HG03432 (cell line): ENCODE results near the gene ERFL.

Source experiments
- ATAC-seq: cut with Tn5 transposase; IDR thresholded peaks from one replicate; pipeline ENCODE4 v1.9.1; 2021; ENCODE audit warnings: mild to moderate bottlenecking, moderate library complexity; ENCODE audit not compliant: unreplicated experiment

Gene ERFL

DNA sequence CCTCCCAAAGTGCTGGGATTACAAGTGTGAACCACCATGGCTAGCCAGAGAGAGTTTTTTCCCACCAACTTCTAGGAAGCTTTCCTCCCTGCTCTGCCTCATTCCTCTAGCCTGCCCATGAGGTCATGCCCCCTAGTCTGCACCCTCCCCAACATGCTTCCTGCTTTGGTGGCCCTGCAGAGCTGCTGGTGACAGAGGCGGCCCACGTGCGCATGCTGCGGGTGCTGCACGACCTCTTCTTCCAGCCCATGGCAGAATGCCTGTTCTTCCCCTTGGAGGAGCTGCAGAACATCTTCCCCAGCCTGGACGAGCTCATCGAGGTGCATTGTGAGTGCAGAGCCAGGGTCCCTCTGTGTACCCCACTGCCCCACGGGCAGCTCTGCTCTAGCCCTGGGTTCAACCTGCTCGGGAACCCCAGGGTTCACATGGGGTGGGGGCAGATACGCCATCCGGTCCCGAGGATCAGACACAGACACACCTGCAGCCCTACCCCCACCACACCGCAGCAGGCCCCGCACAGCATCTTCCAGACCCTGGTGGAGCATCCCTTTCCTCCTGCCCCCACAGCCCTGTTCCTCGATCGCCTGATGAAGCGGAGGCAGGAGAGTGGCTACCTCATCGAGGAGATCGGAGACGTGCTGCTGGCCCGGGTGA is 26.4 kb downstream of the ERFL start:
- ATAC-seq: no peak

DNA sequence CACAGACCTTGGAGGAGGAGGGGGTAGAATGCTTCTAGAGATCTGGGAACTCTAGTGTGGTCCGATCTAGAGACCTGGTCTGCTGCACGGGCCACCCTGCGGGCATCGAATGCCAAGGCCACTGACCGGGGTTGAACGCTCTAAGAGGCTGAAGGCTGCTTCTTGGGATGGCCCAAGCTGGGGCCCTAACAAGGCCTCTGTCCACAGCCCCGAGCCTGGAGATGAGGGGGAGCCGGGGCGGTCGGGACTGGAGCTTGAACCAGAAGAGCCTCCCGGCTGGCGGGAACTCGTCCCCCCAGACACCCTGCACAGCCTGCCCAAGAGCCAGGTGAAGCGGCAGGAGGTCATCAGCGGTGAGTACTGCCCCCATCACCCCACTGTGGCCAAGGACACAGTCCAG is 30.0 kb downstream of the ERFL start:
- no peak for ATAC-seq

DNA sequence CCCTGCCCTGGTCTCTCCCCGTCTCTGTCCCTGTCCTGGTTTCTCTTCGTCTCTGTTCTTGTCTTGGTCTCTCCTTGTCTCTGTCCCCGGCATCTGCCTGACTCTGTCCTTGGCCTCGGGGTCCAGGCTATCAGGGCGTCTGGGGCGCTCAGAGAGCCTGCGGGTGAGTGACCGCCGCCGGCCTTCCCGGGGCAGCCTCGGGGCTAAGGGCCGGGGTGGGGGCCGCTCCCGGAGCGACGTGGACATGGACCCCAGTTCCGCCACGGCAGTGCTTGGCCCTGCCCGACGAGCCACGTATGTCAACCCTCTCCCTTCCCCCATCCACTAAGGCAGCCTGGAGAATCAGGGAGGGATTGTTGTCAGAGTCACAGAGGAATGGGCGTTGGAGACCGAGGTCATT is 30.4 kb downstream of the ERFL start:
- no peak for ATAC-seq

DNA sequence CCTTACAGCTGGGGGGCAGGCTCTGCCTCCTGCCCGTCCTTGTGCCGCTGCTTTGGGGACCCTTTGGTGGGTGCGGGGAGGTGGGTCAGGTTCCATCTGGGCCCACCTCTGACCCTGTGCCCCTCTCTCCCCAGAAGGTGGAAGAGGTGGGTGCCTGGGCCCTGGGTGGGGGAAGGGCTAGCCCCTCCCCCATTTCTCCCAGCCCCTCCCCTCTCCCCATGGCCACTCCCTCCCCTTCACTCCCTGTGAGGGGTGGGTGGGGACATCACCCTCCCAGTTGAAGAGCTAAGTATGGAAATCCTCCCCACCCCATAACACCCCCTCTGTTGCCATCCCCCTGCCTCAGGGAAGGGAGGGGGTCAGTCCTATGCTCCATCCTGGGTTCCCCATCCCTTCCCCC is 31.1 kb downstream of the ERFL start:
- ATAC-seq: no peak

DNA sequence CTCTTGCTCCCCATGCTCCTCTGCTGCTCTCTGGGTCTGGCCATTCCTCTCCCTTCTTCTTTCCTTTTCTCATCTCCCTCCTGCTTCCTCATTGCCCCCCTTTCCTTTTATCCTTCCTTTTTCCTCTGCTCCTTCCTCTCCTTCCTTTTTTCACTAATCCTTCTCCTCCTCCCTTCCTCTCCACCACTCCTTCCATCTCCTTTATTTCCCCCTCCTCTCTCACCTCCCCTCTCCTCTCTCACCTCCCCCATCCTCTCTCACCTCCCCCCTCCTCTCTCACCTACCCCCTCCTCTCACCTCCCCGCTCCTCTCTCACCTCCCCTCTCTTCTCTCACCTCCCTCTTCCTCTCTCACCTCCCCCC is 31.7 kb downstream of the ERFL start:
- ATAC-seq: no peak

DNA sequence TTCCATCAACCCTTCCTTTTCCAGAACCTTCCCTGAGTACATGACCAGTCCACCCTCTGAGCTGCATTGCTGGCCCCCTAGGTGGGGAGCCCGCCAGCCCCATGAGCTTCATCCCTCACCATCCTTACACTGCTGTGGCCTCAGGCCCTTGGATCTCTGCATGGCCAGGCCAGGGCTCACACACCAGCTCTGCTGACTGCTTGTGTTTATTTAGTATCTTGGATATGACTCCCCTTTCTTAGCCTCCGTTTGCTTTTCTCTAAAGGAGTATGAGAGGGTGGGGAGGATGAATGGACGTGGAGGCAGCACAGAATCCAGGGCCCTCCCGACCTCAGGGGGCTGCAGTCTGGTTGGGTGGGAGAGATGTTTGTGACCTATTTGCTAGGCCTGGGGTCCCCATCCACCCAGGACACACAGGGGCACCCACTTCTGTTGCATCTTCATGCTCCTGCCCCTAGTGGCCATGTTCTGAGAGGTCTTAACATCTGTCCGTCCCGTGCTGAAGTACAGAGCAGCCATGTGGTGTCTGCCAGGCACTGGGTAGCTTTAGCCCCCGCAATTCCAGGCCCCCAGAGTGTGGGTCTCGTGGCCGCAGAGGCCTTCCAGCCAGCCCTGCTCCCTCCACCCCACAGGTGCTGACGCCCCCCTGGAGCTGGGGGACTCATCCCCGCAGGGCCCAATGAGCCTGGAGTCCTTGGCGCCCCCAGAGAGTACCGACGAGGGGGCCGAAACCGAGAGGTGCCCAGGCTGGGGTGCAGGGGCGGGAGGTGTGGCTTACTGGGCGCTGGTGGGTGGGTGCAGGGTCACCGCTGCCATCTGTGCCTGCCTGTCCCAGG is 32.3 kb downstream of the ERFL start:
- ATAC-seq: no peak

DNA sequence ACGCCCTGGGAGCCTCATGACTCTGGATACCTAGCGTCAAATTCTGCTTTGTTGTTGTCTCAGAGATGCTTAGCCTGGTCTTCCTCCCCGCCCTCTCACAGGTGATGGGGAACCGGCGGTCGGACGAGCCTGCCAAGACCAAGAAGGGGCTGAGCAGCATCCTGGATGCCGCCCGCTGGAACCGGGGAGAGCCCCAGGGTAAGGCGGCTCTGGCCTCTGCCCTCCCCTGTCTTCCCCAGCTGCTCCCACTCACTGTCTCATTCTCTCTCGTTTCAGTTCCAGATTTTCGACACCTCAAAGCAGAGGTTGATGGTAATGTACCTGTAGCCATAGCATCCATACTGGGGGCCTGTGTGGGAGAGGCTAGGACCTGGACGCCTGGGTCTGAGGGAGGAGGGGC is 33.9 kb downstream of the ERFL start:
- ATAC-seq: no peak

DNA sequence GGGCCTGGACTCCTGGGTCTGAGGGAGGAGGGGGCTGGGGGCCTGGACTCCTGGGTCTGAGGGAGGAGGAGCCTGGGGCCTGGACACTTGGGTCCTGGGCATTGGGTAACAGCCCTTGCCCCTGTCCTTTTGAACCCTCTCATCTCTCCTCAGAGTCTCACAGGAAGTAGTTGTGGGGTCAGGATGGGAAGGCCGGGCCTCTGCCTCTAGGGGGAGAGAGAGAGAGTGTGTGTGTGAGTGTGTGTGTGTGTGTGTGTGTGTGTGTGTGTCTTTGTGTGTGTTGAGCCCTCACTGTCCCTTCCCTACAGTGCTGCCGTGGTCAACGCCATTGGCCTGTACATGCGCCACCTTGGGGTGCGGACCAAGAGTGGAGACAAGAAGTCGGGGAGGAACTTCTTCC is 34.4 kb downstream of the ERFL start:
- ATAC-seq: no peak

DNA sequence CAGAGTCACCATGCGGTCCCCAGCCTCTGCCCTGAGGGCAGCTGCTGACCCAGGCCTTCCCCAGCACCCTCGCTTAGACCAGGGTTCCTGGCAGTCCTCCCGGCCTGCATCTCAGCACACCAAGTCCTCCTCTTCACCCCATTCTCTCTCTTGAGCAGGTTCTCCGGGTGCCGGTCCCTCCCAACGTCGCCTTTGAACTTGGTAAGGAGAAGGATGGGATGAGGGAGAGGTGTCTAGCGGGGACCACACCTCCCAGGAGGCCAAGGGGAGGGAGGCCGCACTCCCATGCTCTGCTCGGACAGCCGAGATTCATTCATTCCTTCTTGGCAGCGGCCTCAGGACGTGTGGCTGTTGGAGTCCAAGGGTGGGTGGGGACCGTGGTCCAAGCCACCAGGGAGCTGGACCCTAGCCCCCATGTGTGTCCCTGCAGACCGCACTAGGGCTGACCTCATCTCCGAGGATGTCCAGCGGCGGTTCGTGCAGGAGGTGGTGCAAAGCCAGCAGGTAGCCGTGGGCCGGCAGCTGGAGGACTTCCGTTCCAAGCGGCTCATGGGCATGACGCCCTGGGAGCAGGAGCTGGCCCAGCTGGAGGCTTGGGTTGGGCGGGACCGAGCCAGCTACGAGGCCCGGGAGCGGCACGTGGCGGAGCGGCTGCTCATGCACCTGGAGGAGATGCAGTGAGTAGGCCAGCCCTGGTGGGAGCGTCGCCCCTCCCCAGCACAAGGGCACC is 35.9 kb downstream of the ERFL start:
- ATAC-seq: no peak

DNA sequence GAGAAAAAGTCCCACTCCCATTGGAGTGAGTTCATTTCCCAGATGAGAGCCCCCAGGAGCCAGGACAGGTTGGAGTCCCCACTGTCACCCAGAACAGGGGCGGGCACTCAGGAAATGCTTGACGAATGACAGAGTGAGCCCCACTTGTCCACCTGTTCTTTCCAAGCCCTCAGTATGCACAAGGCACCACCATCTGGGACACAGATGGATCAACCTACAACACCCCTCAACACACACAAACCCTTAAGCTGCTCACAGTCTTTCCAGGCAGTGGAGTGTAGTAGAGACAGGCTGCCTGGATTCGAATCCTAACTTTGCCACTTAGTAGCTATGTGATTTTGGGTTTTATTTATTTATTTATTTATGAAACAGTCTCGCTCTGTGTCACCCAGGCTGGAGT is 37.3 kb downstream of the ERFL start:
- ATAC-seq: no peak

DNA sequence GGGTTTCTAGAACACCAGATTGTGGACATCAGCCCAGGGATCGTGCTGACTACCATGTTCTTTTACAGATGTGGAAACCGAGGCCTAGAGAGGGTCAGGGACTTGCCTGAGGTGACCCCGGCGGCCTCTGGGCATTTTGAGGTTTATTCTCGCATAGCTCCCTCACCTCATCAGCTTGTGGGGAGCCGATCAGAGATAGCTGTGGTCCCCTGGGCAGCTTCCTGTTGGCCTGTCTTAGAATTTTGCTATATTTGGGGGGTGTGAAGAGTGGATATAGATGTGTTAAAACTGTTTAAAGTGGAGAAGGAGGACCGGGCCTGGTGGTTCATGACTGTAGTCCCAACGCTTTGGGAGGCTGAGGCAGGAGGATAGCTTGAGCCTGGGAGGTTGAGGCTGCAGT is 38.4 kb downstream of the ERFL start:
- ATAC-seq: no peak

DNA sequence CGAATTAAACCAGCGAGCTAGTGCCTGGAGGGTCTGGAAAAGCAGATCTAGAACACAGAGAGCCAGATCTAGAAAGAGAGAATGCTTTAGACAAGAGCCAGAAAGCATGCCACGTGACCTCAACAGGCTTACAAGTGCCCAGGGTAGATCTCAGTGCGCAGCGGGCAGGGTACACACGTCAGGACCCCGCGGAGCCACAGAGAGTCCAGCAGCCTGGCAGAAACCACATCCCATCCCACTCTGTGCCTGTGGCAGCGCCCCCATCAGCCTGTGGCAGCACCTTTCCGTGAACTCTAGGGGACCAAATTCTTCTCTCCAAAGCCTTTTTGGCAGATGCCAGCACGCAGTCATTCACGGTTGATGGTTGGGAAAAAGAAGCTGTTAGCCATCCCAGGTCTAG is 39.3 kb downstream of the ERFL start:
- ATAC-seq: no peak

DNA sequence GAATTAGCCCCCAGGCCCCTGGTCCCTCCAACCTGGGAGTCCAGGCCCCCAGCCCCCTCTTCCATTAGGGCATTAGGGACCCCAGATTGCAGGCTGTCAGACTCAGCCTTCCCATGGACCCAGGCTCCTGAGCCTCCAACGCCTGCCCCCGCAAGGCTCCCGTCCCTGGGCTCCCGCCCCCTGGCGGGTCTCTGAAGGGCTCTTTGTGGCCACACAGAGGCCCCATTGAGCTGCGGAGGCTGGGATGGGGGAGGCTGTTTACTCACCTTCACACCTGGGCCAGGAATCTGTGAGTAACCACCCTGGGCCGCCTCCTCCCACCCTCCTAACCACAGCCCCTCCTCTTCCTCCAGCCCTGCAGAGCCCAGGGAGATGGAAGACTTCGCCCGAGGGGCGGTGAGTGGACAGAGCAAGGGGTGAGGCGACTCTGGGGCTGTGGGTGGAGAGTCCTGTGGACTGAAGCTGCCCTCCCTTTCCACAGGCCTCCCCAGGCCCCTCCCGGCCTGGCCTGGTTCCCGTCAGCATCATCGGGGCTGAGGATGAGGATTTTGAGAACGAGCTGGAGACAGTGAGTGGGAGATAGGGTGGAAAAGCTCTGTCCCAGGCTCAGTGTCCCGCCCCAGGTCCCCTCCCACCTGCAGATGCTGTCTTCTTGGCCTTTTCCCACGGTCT is 40.4 kb downstream of the ERFL start:
- ATAC-seq: no peak

DNA sequence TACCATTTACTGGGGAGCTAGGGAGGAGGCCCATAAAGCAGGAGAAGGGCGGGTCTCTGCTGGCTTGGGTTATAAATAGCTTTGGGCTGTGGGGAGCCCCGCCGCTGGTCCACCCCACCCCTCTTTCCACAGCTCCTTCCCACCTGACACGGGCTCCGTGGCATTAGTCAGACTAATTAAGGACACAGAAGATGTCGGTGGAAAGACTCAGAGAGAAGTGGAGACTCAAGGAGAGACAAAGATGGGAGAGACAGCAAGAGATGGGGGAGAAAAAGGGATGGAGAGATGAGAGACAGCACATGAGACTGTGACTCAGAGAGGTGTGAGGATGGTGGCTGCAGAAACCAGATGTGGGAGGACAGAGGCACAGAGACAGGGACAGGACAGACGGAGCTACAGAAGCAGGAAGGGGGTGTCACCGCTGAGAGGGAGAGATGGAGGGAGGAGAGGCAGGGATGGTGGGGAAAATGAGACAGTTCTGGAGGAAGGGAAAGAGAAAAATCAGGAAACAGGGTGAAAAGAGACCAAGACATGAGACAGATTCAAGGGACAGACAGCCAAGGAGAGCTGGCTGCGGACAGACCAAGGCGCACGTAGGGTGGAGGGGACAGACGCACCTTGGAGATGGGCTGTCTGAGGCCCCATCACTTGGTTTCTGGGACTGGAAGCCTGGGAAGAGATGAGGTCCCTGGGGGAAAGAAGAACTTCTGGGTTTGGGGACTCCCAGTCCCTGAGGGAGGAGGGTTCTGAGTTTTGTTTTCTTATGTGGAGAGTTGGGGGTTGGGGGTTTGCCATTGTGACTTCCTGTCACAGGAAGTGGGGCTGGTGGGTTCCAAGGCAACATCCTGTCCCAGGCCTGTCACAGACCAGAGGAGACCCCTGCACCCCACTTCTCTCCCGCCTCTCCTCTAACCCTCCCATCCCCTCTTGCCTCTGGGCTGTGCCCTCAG is 41.2 kb downstream of the ERFL start:
- no peak for ATAC-seq

DNA sequence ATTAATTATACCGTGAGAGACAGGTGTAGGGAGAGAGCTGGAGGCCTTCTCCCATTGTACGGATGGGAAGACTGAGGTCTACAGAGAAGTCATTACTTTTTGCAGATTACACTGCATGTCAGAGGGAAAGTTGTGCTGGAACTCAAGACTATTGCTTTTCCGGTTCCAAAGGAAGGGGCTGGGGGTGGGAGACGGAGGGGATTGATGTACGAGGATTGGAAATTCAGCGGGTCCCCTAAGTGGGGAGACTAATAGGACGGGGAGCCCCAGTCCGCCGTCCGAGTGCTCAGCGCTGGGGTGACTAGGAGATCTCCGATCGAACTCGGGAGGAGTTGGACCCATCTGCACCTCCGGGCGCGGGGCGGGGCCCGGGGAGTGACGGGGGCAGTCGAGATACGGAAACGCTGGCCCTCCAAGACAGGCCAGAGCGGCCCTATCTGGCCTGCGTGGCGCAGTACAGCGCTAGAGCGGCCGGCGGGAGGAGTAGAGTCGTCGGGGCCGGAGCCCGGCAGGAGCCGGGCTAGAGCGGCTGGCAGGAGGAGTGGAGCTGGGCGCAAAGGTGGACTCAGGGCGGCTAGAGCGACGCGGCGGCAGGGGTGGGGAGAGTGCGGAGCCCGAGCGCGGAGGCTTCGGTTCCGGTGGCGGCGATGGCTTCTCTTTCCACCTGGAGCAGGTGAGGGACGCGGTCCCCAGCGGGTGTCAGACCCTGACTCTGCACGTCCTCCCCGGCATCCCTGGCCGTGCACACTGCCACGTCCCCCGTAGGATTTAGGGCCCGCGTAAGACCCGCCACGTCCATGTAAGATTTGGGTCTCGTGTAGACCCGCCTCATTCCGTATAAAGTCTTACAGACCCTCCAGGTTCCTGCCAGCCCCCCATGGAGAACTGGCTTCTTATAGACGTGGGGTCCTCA is 44.2 kb downstream of the ERFL start:
- ATAC-seq: peak; percentile 77

DNA sequence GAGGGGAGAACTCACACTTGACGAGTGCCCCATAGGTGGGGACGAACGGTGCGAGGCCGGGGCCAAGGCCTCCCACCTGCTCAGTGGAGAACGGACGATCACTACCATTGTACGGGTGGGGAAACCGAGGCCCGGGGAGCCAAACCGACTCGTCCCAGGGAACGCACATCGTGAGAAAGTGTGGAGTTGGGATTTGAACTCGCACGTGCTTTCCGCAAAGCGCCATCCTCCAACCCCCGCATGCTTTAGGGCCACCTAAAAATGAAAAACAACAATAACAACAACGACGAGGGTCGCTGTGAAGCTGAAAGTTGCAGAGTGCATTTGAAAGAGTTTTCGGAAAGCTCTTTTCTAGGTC is 44.8 kb downstream of the ERFL start:
- no peak for ATAC-seq

DNA sequence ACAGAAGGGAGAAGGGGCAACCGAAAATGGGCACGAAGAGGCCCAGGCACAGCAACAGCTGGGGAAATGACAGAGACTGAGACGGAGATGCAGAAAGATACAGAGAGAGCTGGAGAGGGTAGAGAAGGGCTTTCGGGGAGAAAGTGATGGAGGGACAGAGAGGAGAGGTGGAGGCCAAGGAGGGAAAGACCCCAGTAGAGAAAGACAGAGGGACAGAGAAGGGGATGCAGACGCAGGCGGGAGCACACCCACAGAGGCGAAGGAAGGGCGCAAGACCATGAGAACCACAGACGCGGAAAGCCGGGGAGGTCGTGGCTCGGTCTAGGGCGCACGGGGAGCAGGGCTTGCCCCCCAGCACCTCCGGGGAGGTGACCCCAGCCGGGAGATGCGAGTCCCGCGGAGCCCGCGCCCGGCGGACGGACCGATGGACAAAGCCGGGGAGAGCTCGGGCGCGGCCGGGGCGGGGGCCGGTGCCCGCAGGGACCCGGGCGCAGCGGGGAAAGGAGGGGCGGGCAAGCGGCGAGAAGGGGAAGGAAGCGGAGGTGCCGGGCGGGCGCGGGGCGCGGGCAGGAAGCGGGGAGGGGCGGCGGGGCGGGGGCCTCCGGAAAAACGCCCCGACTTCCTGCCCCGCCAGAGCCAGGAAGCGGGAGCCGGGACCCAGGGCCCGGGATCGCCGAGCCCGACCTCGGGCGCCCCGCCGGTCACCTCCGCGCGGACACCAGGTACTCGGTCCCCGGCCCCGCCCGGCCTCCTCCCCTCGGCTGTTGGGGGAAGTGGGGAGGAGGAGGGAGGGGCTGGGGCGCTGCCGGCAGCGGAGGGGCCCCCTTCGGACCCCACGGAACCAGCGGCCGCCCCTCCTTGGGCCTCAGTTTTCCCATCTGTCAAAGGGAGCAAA is 45.4 kb downstream of the ERFL start, which contains the start of gene ARHGEF1:
ARHGEF1 (plus strand) TSS at position 617 of the 895 bp plus-strand sequence. CDS start 4,899 bp downstream, outside the sequence.
- no peak for ATAC-seq

DNA sequence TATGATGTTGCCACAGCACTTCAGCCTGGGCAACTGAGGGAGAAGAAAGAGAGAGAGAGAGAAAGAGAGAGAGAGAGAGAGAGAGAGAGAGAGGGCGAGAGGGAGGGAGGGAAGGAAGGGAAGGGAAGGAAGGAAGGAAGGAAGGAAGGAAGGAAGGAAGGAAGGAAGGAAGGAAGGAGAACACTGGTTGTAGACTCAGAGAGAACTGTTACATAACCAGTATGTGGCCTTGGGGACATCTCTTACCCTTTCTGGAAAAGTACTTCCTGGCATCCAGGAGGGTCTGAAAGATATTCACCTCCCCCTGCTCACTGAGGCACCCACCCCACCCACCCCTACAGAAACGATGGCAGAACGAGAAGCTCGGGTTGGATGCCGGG is 47.9 kb downstream of the ERFL start:
- no peak for ATAC-seq
